ENCODE measurements around the gene SDHB.

The SDHB gene

GRCh38 chr1:17098446-17099317, 44.9 kb upstream of the SDHB start:
- H3K36me3 ChIP-seq (replicated peaks; ENCODE audit: low read depth, low read length), result no peaks in the 10 kb centered on the region
- H3K9ac ChIP-seq (ENCODE audit: low read length), result no peak overlapping the region
- TF ChIP-seq EZH2phosphoT487 (IDR thresholded peaks at IDR 0.05; ENCODE audit: low read depth), result no peak
- no peak for TF ChIP-seq CTCF (IDR thresholded peaks at IDR 0.05; ENCODE audit: low read depth, low read length)
- H3K4me3 ChIP-seq (ENCODE audit: low read length), result no peak overlapping the region
- H2AFZ ChIP-seq (ENCODE audit: low read depth, low read length), result no peak overlapping the region
- H4K20me1 ChIP-seq (ENCODE audit: insufficient read depth, low read length), result no peaks in the 10 kb centered on the region
- no peaks in the 10 kb centered on the region for H3K27me3 ChIP-seq (ENCODE audit: low read depth, low read length)
- no peaks in the 10 kb centered on the region for H3K9me3 ChIP-seq (ENCODE audit: insufficient read depth, low read length)
- H3K4me1 ChIP-seq (ENCODE audit: low read length), result peaks cover 8% of the 10 kb centered on the region
- no peak overlapping the region for H3K4me2 ChIP-seq (ENCODE audit: low read length)
- no peak overlapping the region for H3K27ac ChIP-seq (ENCODE audit: low read length)
- no peaks in the 10 kb centered on the region for H3K79me2 ChIP-seq (ENCODE audit: low read length)

- no peaks in the 10 kb centered on the region for H3K9me3 ChIP-seq (ENCODE audit: insufficient read depth, low read length)
- H3K79me2 ChIP-seq (ENCODE audit: low read length), result no peaks in the 10 kb centered on the region
- H3K27ac ChIP-seq (ENCODE audit: low read length), result no peak overlapping the region
- H4K20me1 ChIP-seq (ENCODE audit: insufficient read depth, low read length), result no peaks in the 10 kb centered on the region
- no peak overlapping the region for H3K4me2 ChIP-seq (ENCODE audit: low read length)
- no peaks in the 10 kb centered on the region for H3K27me3 ChIP-seq (ENCODE audit: low read depth, low read length)
- TF ChIP-seq CTCF (IDR thresholded peaks at IDR 0.05; ENCODE audit: low read depth, low read length), result no peak
- TF ChIP-seq EZH2phosphoT487 (IDR thresholded peaks at IDR 0.05; ENCODE audit: low read depth), result no peak
- H3K4me1 ChIP-seq (ENCODE audit: low read length), result peaks cover 8% of the 10 kb centered on the region
- H3K9ac ChIP-seq (ENCODE audit: low read length), result no peak overlapping the region
- no peak overlapping the region for H2AFZ ChIP-seq (ENCODE audit: low read depth, low read length)
- no peak overlapping the region for H3K4me3 ChIP-seq (ENCODE audit: low read length)
- H3K36me3 ChIP-seq (replicated peaks; ENCODE audit: low read depth, low read length), result no peaks in the 10 kb centered on the region
Measured at GRCh38 chr1:17097787-17098186, 44.0 kb upstream of the SDHB start.

GRCh38 chr1:17097147-17097546, 43.3 kb upstream of the SDHB start:
- Histone ChIP-seq H3K79me2 (ENCODE audit: low read length) (no peaks in the 10 kb centered on the region), H4K20me1 (ENCODE audit: insufficient read depth, low read length) (no peaks in the 10 kb centered on the region), H3K9ac (ENCODE audit: low read length) (no peak overlapping the region), H3K4me3 (ENCODE audit: low read length) (no peak overlapping the region), H3K36me3 (replicated peaks; ENCODE audit: low read depth, low read length) (no peaks in the 10 kb centered on the region), H2AFZ (ENCODE audit: low read depth, low read length) (no peak overlapping the region), H3K27me3 (ENCODE audit: low read depth, low read length) (no peaks in the 10 kb centered on the region), H3K27ac (ENCODE audit: low read length) (no peak overlapping the region), H3K9me3 (ENCODE audit: insufficient read depth, low read length) (no peaks in the 10 kb centered on the region), H3K4me2 (ENCODE audit: low read length) (no peak overlapping the region), H3K4me1 (ENCODE audit: low read length) (peaks cover 8% of the 10 kb centered on the region)
- TF ChIP-seq CTCF (IDR thresholded peaks at IDR 0.05; ENCODE audit: low read depth, low read length) (no peak), EZH2phosphoT487 (IDR thresholded peaks at IDR 0.05; ENCODE audit: low read depth) (no peak)

- Histone ChIP-seq H3K9me3 (ENCODE audit: insufficient read depth, low read length) (no peaks in the 10 kb centered on the region), H4K20me1 (ENCODE audit: insufficient read depth, low read length) (no peaks in the 10 kb centered on the region), H3K79me2 (ENCODE audit: low read length) (no peaks in the 10 kb centered on the region), H3K36me3 (replicated peaks; ENCODE audit: low read depth, low read length) (no peaks in the 10 kb centered on the region), H3K27ac (ENCODE audit: low read length) (no peak overlapping the region), H3K4me3 (ENCODE audit: low read length) (no peak overlapping the region), H3K4me2 (ENCODE audit: low read length) (no peak overlapping the region), H3K9ac (ENCODE audit: low read length) (no peak overlapping the region), H3K4me1 (ENCODE audit: low read length) (peaks cover 8% of the 10 kb centered on the region), H2AFZ (ENCODE audit: low read depth, low read length) (no peak overlapping the region), H3K27me3 (ENCODE audit: low read depth, low read length) (no peaks in the 10 kb centered on the region)
- TF ChIP-seq CTCF (IDR thresholded peaks at IDR 0.05; ENCODE audit: low read depth, low read length) (no peak), EZH2phosphoT487 (IDR thresholded peaks at IDR 0.05; ENCODE audit: low read depth) (no peak)
Measured at GRCh38 chr1:17096584-17096983, 42.8 kb upstream of the SDHB start.

Measured in OCI-LY3 (cell line).